BE2C (cell line): ENCODE measurements around the gene CLEC7A.

Experiments
- DNase-seq: peaks from one replicate; pipeline ENCODE4 v3.0.0-alpha.2; 2020
- H3K27me3 ChIP-seq: fragments of 250-450 bp; sonication (Bioruptor Pico); 2 replicates; pipeline ENCODE4 v1.5.1; 2020; ENCODE audit warnings: mild to moderate bottlenecking
- H3K36me3 ChIP-seq: fragments of 250-450 bp; sonication (Bioruptor Pico); 2 replicates; pipeline ENCODE4 v1.5.1; 2020; ENCODE audit warnings: mild to moderate bottlenecking
- H3K4me1 ChIP-seq: fragments of 250-450 bp; sonication (Bioruptor Pico); 2 replicates; pipeline ENCODE4 v1.5.1; 2020
- H3K4me3 ChIP-seq: 2 replicates; pipeline ENCODE4 v1.5.1; 2011; ENCODE audit warnings: low read depth, low read length
- H3K9me3 ChIP-seq: fragments of 250-450 bp; sonication (Bioruptor Pico); 2 replicates; pipeline ENCODE4 v1.5.1; 2020
- CTCF ChIP-seq: IDR thresholded peaks from 2 replicates; pipeline ENCODE4 v1.5.1; 2012; ENCODE audit warnings: mild to moderate bottlenecking, low read depth, low read length

Gene CLEC7A

GRCh38 chr12:10119066-10119465, 10.9 kb downstream of the CLEC7A start:
- TF ChIP-seq CTCF: no peak

GRCh38 chr12:10115890-10116289, 14.1 kb downstream of the CLEC7A start:
- Histone ChIP-seq H3K9me3 (no peaks in the 10 kb centered on the region), H3K36me3 (no peaks in the 10 kb centered on the region), H3K27me3 (peaks cover 3% of the 10 kb centered on the region; the same call in 1 of the 2 replicates), H3K4me1 (no peaks in the 10 kb centered on the region), H3K4me3 (no peak overlapping the region)
- no peak for TF ChIP-seq CTCF
- DNase-seq: no peak

More at GRCh38 chr12:10119066-10119465, 10.9 kb downstream of the CLEC7A start:
- H3K4me1 ChIP-seq: no peaks in the 10 kb centered on the region
- no peaks in the 10 kb centered on the region for H3K9me3 ChIP-seq
- H3K27me3 ChIP-seq: peaks cover 3% of the 10 kb centered on the region; the same call in 1 of the 2 replicates
- no peak overlapping the region for H3K4me3 ChIP-seq
- no peak for DNase-seq
- no peaks in the 10 kb centered on the region for H3K36me3 ChIP-seq

GRCh38 chr12:10115311-10115710, 14.7 kb downstream of the CLEC7A start:
- peaks cover 3% of the 10 kb centered on the region; the same call in 1 of the 2 replicates for H3K27me3 ChIP-seq
- H3K36me3 ChIP-seq: no peaks in the 10 kb centered on the region
- H3K9me3 ChIP-seq: no peaks in the 10 kb centered on the region
- no peak overlapping the region for H3K4me3 ChIP-seq
- no peak for DNase-seq
- no peaks in the 10 kb centered on the region for H3K4me1 ChIP-seq
- no peak for TF ChIP-seq CTCF

GRCh38 chr12:10113920-10114319, 16.1 kb downstream of the CLEC7A start:
- DNase-seq: no peak
- Histone ChIP-seq H3K4me1 (no peaks in the 10 kb centered on the region), H3K9me3 (no peaks in the 10 kb centered on the region; the same call in 1 of the 2 replicates), H3K27me3 (peaks cover 3% of the 10 kb centered on the region; the same call in 1 of the 2 replicates), H3K4me3 (no peak overlapping the region), H3K36me3 (no peaks in the 10 kb centered on the region)
- no peak for TF ChIP-seq CTCF

- H3K4me3 ChIP-seq: no peak overlapping the region
- peaks cover 3% of the 10 kb centered on the region; the same call in 1 of the 2 replicates for H3K27me3 ChIP-seq
- H3K9me3 ChIP-seq: no peaks in the 10 kb centered on the region; the same call in 1 of the 2 replicates
- H3K4me1 ChIP-seq: no peaks in the 10 kb centered on the region
- no peaks in the 10 kb centered on the region for H3K36me3 ChIP-seq
- DNase-seq: no peak
- no peak for TF ChIP-seq CTCF
Measured at GRCh38 chr12:10113075-10113474, 16.9 kb downstream of the CLEC7A start.

- TF ChIP-seq CTCF: no peak
Measured at GRCh38 chr12:10111451-10111850, 18.5 kb downstream of the CLEC7A start.

More at GRCh38 chr12:10111451-10111850, 18.5 kb downstream of the CLEC7A start:
- Histone ChIP-seq H3K4me3 (no peak overlapping the region), H3K27me3 (no peaks in the 10 kb centered on the region; the same call in 1 of the 2 replicates), H3K4me1 (no peaks in the 10 kb centered on the region), H3K36me3 (no peaks in the 10 kb centered on the region), H3K9me3 (no peaks in the 10 kb centered on the region; the same call in 1 of the 2 replicates)
- peak; percentile 24 for DNase-seq
